Measurements from ENCODE around the gene TTC28.
"Not testable (repeated sequence)": the region's sequence is repeated elsewhere in the genome, so short reads cannot be mapped to it uniquely, and the experiment has no call there.

TTC28 gene

DNA sequence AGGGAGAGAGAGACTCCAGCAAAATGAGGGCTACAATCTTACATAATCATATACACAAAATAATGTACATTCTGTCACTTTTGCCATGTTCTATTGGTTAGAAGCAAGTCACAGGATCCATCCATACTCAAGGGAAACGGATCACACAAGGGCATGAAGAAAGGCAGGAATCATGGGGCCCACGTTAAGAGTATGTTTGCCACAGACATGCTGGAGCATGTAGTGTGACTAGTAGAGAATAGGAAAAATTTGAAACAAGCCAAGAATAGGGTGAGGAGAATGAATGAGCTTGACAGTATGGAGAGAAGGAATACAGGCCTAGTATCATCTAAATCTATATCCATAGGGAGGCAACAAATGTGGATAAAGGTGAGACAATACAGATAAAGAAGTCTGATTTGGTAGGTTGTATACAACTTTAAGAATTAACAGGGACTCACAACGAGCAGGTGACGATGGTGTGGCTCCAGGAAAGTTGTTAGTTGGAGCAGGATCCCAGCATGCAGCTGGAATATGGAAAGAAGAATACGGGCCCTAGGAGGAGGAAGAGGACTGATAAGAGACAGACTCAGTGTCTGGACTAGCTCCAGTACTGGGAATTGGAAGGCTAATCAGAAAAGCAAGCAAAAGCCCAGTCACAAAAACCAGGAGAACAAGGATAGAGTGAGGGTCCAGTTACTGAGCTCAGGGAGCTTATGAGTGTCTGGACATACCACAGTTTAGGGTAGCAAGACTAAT is 458.8 kb downstream of the TTC28 start:
- no peak for DNase-seq

DNA sequence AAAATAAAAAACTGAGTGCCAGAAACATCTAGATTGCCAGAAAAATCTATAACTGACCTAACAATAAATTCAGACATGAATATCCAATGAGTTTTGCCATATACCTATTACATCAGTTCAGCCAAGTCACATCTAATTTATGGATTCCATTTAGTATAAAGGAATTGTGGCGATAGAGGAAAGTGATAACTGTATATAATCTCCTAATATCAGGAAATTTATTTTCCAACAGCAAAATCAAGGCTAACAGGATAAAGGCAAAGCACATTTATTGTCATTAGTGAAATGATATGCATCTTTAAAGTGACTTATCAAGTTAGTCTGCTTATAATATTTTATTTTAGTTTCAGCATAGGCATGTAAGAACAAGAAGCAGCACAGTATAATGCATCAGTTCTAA is 462.4 kb downstream of the TTC28 start:
- no peak for DNase-seq

GRCh38 chr22:28214750-28215149 is 464.9 kb downstream of the TTC28 start:
- DNase-seq: not testable (repeated sequence)

DNA sequence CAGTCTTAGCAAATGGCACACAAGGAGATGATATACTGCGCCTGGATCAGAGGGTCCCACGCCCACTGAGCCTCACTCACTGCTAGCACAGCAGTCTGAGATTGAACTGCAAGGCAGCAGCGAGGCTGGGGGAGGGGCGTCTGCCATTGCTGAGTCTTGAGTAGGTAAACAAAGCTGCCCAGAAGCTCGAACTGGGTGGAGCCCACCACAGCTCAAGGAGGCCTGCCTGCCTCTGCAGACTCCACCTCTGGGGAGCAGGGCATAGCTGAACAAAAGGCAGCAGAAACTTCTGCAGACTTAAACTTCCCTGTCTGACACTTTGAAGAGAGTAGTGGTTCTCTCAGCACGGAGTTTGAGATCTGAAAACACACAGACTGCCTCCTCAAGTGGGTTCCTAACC is 470.2 kb downstream of the TTC28 start:
- not testable (repeated sequence) for DNase-seq

GRCh38 chr22:28208787-28209186 is 470.9 kb downstream of the TTC28 start:
- DNase-seq: no peak

GRCh38 chr22:28208036-28208435 is 471.6 kb downstream of the TTC28 start:
- DNase-seq: no peak

GRCh38 chr22:28207281-28208030 is 472.2 kb downstream of the TTC28 start:
- no peak for DNase-seq

DNA sequence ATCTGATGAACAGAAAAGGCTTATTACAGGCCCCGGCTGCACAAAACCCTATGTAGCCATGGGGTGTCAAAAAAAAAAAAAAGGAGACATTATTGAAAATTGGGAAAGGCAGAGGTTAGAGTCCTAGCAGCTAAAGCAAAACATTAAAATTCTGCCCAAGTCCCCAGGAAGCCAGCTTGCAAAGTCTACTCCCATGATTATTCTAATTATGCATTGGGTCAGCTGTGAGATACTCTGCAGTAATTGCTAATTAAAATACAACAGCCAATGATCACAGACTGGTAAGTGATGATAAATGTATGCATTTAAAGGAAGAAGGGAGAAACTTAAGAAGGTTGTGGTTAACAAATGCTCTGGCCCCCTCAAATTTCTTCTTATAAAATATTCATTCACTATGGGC is 473.7 kb downstream of the TTC28 start:
- DNase-seq: no peak

GRCh38 chr22:28204382-28204781 is 475.3 kb downstream of the TTC28 start:
- DNase-seq: no peak

DNA sequence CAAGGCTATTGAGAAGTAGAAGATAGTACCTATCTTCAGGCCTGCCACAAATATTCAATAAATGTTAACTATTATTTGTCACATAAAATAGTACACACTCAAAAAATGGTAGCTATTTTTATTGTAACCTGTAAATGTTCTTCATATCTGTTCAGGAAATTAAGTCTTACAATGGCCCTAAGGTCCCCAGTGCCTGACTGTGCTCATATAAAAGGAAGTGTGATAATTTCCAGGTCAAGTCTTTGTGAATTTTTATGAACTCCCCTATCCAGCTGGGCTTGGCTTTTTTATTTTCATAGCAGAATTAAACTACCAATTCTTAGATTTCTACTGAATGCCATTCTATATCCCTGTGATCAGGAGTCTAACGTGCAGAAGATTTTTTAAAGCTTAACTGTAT is 476.4 kb downstream of the TTC28 start:
- DNase-seq: no peak

- DNase-seq: no peak
These were observed 480.9 kb downstream of the TTC28 start for GRCh38 chr22:28198692-28199091.

DNA sequence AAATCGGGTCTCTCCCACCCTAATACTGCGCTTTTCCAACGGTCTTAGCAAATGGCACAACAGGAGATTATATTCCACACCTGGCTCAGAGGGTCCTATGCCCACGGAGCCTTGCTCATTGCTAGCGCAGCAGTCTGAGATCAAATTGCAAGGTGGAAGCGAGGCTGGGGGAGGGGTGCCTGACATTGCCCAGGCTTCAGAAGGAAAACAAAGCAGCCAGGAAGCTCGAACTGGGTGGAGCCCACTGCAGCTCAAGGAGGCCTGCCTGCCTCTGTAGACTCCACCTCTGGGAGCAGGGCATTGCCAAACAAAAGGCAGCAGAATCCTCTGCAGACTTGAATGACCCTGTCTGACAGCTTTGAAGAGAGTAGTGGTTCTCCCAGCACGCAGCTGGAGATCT is 488.1 kb downstream of the TTC28 start:
- DNase-seq: not testable (repeated sequence)

DNA sequence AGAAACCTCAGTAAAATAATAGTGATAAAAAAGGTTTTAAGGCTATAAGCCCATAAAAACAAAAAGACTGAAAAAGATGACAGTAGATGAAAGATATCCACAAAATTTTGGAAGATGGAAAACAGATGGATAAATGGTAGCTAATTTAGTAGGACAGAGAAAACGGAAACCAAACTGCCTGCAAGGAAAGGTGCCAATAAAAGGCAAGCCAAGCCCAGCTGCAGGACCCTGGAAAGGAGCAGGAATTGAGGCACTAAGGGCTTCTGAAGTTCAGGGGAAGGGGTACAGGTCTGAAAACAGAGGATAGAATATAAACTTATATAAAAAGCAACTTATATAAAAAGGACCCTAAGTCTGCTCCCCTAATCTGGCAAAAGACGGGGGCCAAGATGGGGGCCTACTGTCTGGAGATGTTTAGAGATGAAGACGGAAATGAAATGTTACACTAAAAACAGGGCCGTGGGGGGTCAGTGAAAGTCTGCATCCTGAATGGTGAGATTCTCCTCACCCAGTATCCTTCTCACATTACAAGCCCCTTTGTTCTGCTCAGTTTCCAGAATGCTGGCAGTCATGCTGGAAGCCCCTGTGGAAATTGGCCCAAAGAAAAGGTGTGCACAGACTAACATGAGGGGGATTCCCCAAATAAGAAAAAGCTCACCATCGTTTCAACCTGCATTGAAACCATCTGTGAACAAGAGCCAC is 491.3 kb downstream of the TTC28 start:
- no peak for DNase-seq

DNA sequence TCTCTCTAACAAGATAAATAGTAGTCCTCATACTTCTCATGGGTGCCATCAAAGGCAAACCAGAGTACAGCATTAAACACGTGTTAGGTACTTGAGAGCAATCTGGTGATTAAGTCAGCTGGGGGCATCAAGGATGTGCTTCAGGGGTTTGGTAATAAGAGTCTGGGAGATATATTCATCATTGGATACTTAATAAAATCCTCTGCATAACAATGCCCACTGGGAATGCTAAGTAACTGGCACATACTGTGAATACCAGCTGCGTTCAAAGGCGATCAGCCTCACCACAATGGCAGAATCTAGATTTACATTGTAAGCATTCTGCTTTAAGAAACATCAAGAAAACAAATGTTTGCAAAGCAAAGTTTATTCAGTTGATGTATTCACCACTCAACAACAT is 492.0 kb downstream of the TTC28 start:
- no peak for DNase-seq

DNA sequence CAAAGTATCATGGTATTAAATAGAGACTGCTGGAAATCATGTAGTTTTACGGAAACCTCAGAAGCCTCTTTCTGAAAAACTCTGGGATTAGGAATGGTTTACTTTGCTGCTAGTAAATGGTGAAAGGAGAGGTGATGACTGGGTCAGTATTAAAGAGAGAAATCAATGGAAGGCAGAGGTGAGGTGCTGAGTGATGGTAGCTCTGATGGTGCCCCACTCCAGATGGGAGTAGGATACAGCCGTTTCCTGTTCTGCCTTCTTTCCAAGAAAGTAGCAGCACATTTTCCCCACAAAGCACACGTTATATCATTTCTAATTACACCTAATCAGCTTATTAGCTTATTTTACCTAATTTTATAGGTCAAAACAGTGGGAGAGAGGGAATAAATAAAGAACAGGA is 493.0 kb downstream of the TTC28 start:
- no peak for DNase-seq

GRCh38 chr22:28185130-28185529 is 494.5 kb downstream of the TTC28 start:
- no peak for DNase-seq

DNA sequence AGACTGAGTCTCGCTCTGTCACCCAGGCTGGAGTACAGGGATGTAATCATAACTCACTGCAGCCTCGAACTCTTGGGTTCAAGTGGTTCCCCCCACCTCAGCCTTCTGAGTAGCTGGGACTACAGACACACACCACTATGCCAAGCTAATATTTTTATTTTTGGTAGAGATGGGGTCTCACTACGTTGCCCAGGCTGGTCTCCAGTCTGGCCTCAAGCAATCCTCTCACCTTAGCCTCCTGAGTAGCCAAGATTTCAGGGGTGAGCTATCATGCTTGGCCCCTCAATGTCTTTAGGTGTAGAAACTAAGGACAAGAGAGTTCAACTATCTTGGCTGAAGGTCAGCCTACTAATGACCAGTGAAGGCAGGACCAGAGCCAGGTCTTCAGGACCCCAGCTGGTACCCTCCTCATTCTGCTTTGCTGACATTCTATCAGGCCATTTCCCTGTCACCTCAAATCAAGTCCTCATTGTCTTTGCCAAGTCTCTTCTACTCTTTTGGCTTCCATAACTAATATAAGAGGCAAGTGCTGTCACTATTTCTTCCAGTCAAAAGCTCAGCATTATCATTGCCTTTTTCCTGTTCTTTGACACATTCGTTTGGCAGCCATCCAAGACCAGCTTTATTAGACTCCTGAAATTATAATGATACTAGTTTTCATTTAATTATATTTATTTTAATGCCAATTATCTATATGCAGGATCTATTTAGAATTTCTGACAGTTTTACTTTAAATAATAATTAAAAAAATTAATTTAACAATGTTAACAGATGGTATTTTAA is 496.4 kb downstream of the TTC28 start:
- DNase-seq: no peak

GRCh38 chr22:28180804-28181731 is 498.6 kb downstream of the TTC28 start:
- no peak for DNase-seq

DNA sequence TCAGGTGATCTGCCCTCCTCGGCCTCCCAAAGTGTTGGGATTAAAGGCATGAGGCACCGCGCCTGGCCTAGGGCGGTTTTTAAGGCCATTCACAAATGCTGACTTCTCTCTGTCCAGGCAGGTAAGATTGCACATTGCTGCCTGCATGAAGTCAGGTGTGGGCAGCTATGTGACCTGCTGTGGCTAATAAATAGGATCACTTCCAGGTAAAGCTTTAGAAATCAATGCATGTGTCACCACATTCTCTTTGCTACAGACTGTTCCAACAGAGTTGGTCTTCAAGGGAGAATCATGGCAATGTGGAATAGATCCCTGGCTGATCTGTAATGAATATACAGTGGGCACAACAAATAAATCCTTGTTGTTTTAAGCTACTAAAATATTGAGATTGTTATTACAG is 500.2 kb downstream of the TTC28 start:
- no peak for DNase-seq

DNA sequence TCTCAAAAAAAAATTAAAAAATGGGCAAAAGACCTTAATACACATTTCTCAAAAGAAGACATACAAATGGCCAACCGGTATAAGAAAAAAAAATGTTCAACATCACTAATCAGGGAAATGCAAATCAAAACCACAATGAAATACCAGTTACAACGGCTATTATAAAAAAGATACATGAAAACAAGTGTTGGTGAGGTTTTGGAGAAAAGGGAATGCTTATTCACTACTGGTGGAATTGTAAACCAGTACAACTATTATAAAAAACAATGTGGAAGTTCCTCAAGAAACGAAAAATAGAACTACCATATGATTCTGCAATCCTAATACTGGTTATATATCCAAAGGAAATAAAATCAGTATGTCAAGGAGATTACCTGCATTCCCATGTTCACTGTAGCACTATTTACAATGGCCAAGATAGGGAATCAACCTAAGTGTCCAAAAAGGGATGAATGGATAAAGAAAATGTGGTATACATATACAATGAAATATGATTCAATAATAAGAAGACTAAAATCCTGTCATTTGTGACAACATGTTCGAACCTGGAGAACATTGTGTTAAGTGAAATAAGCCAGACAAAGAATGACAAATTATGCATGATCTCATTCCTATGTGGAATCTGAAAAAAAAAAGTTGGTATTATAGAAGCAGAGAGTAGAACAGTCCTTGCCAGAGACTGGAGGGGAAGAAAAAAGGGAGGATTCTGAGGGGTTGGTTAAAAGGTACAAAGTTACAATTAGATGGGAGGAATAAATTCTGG is 503.7 kb downstream of the TTC28 start:
- no peak for DNase-seq

- DNase-seq: no peak
These were observed 505.1 kb downstream of the TTC28 start for GRCh38 chr22:28174509-28174908.

All from CD4-positive, alpha-beta T cell treated with Interleukin-4 for 4 hours (primary cell).